ENCODE measurements around the gene DLG2. TPM values are rescaled to one million over a fixed set of nuclear protein-coding genes. Genes with fewer than 3 reads are reported as not detected.

Gene DLG2
- total RNA-seq, 4 donors from 2014 or later: 7.3 to 14.1 (median 11.1) TPM

DNA sequence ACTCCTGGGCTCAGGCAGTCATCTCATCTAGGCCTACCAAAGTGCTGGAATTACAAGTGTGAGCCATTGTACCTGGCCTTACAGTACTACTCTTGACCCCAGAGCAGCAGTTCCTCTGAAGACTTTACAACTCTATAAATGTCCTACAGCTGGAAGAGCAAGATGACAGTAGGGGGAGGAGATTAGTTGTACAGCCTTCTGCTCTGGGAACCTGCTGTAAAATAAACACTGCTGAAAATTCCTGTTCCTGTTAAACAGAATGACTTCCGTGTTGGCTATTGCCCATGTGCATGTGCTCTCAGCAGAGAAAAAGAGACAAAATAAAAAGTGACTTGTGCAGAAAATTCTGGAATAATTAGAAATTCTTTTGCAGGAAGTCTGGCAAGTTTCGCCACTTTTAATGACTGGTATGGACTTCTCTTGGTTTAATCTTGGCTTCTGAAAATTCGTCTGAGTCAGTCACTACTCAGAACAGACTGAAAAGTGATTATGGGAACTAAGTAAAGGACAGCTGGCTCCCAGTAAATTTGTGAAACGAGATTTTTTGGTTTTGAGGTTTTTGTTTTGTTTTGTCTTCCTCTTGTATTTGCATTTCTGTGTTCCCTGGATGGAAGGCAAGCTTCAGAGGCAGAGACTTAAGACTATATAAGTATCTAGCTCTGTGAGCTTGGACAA is 955.7 kb downstream of the DLG2 start:
- Histone ChIP-seq H3K4me3 (no peak overlapping the region), H3K27me3 (no peaks in the 10 kb centered on the region), H3K9me3 (no peaks in the 10 kb centered on the region), H3K4me1 (peaks cover 0 to 6% (median 2%) of the 10 kb centered on the region in 4 donors), H3K36me3 (no peaks in the 10 kb centered on the region), H3K27ac (replicated peaks in 1 of 4) (no peak overlapping the region)
- intact Hi-C loops (cut with DNase I): no loop called here
- TF ChIP-seq, protein P1, sequence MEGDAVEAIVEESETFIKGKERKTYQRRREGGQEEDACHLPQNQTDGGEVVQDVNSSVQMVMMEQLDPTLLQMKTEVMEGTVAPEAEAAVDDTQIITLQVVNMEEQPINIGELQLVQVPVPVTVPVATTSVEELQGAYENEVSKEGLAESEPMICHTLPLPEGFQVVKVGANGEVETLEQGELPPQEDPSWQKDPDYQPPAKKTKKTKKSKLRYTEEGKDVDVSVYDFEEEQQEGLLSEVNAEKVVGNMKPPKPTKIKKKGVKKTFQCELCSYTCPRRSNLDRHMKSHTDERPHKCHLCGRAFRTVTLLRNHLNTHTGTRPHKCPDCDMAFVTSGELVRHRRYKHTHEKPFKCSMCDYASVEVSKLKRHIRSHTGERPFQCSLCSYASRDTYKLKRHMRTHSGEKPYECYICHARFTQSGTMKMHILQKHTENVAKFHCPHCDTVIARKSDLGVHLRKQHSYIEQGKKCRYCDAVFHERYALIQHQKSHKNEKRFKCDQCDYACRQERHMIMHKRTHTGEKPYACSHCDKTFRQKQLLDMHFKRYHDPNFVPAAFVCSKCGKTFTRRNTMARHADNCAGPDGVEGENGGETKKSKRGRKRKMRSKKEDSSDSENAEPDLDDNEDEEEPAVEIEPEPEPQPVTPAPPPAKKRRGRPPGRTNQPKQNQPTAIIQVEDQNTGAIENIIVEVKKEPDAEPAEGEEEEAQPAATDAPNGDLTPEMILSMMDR (IDR thresholded peaks at IDR 0.05): no peak
- TF ChIP-seq POLR2A (IDR thresholded peaks at IDR 0.05; ENCODE audit: low read depth) (no peak), EP300 (IDR thresholded peaks at IDR 0.05) (no peak), POLR2AphosphoS5 (IDR thresholded peaks at IDR 0.05) (no peak)
- 58% methylated on average over 4 of the region's 4 CpGs for WGBS
- no peak for DNase-seq (ENCODE audit: extremely low spot score)

DNA sequence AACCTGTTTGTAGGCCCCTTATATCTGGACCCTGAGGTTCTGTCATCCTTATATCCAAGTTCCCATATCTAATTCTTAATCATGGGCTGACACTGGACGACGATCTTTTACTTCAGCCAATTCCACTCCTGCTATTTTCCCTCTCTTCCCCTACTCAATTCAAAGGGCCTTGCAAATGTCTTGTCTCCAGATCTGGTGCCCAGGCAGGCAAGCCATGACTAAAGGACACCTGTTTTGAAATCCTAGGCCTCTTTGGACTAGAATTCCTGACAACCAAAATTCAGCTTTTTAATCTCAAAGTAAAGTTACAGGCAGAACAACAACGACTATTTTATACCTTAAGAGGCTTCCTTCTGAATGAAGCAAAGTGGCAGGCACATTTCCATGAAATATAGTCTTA is 963.4 kb downstream of the DLG2 start:
- Histone ChIP-seq H3K9me3 (no peaks in the 10 kb centered on the region), H3K27ac (replicated peaks in 1 of 4) (no peak overlapping the region), H3K4me1 (no peaks in the 10 kb centered on the region), H3K36me3 (no peaks in the 10 kb centered on the region), H3K27me3 (no peaks in the 10 kb centered on the region), H3K4me3 (no peak overlapping the region)
- DNase-seq (ENCODE audit: extremely low spot score): no peak
- no peak for TF ChIP-seq POLR2AphosphoS5 (IDR thresholded peaks at IDR 0.05)
- TF ChIP-seq POLR2A (IDR thresholded peaks at IDR 0.05; ENCODE audit: low read depth): no peak
- no peak for TF ChIP-seq EP300 (IDR thresholded peaks at IDR 0.05)
- TF ChIP-seq, protein P1 (IDR thresholded peaks at IDR 0.05): no peak
- intact Hi-C loops (cut with DNase I): no loop called here
- 80% methylated on average over 3 of the region's 3 CpGs for WGBS

DNA sequence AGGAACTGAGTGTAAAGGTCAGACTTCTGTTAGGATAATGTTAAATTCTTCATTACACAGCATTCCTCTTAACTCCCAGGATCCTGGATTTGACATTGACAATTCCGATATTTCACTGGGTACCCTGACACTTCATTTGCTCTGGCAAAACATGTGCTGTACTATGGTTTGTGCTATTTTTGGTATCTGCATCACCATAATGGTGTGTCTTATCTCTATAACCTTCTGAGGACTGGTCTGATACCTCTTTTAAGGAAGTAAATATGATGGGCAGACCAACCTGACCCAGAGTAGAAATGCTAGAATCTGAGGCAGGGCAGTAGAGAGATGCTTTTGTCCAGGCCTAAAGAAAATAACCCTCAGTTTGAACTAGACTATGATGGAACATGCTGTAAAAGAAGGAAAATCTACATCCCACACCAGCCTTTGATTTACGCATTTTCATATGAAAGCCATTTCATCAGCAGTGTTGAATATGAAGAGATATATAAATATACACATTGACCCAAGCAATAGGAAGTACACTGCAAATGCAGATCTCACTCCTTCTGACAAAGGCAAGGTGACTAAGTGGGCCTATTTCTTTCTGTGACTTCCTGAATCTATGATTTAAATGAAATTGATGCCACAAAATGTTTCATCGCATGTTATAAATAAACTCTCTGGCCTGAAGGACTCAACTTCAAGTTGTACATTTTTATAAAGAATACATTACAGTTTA is 966.7 kb downstream of the DLG2 start:
- intact Hi-C loops (cut with DNase I): no loop called here
- TF ChIP-seq, protein P1 (IDR thresholded peaks at IDR 0.05): no peak
- TF ChIP-seq POLR2A (IDR thresholded peaks at IDR 0.05; ENCODE audit: low read depth) (no peak), POLR2AphosphoS5 (IDR thresholded peaks at IDR 0.05) (no peak), EP300 (IDR thresholded peaks at IDR 0.05) (no peak)
- no peaks in the 10 kb centered on the region for H3K27me3 ChIP-seq
- no peaks in the 10 kb centered on the region for H3K36me3 ChIP-seq
- DNase-seq (ENCODE audit: extremely low spot score): no peak
- no peak overlapping the region for H3K4me3 ChIP-seq
- no peaks in the 10 kb centered on the region for H3K4me1 ChIP-seq
- WGBS: 90% methylated on average over 3 of the region's 3 CpGs
- H3K27ac ChIP-seq (replicated peaks in 1 of 4): no peak overlapping the region
- H3K9me3 ChIP-seq: no peaks in the 10 kb centered on the region

DNA sequence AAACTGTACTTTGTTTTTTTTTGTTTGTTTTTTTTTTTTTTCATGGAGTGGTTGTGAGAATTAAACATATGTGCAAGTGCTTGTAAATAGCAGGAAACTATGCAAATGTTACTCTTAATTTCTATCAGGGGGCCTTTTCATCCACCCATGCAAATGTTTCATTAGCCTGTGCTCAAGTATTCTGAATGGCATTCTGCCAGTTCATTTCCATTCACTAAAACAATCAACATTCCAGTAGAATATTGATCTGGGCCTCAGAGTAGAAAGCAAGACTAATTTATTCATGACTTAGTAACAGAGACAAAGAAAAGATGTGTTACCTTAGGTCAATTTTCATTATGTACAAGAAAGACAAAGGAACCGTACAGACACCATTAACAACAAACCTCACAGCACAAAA is 971.4 kb downstream of the DLG2 start:
- Histone ChIP-seq H3K4me3 (no peak overlapping the region), H3K27ac (replicated peaks in 1 of 4) (no peak overlapping the region), H3K4me1 (no peaks in the 10 kb centered on the region), H3K36me3 (no peaks in the 10 kb centered on the region), H3K9me3 (no peaks in the 10 kb centered on the region), H3K27me3 (no peaks in the 10 kb centered on the region)
- intact Hi-C loops (cut with DNase I): no loop called here
- DNase-seq (ENCODE audit: extremely low spot score): no peak
- TF ChIP-seq POLR2AphosphoS5 (IDR thresholded peaks at IDR 0.05) (no peak), EP300 (IDR thresholded peaks at IDR 0.05) (no peak), POLR2A (IDR thresholded peaks at IDR 0.05; ENCODE audit: low read depth) (no peak)
- TF ChIP-seq, protein P1 (IDR thresholded peaks at IDR 0.05): no peak
- WGBS: 69% methylated on average over 1 of the region's 1 CpG
